ENCODE measurements around the gene ANXA11.
"Not testable (repeated sequence)": the region's sequence is repeated elsewhere in the genome, so short reads cannot be mapped to it uniquely, and the experiment has no call there.

The ANXA11 gene

GRCh38 chr10:80165173-80165572 lies 40.2 kb downstream of the ANXA11 start:
- DNase-seq: no peak

DNA sequence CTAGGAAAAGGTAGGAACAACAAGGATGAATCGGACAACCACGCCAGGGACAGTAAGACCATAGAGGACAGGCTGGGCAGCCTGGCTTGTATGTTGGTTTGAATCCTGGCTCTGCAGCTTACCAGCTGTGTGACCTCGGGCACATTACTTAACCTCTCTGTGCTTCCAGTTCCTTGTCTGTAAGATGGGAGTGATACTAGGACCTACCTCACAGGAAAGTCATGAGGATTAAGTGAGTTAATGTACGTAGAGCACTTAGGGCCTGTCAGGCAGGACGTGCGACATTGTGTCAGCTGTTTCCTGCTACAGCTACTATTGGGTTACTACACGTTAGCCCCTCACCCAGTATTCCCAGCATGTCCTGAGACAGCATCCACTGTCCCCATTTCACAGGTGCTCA lies 40.7 kb downstream of the ANXA11 start:
- DNase-seq: no peak

- DNase-seq: peak; percentile 57
Measured at GRCh38 chr10:80163741-80164341, 41.5 kb downstream of the ANXA11 start.

- DNase-seq: peak; percentile 65
Measured at GRCh38 chr10:80161321-80162083, 43.8 kb downstream of the ANXA11 start.

- DNase-seq: no peak
Measured at GRCh38 chr10:80160361-80161320, 44.7 kb downstream of the ANXA11 start.

- no peak for DNase-seq
Measured at GRCh38 chr10:80159166-80159873, 46.0 kb downstream of the ANXA11 start.

DNA sequence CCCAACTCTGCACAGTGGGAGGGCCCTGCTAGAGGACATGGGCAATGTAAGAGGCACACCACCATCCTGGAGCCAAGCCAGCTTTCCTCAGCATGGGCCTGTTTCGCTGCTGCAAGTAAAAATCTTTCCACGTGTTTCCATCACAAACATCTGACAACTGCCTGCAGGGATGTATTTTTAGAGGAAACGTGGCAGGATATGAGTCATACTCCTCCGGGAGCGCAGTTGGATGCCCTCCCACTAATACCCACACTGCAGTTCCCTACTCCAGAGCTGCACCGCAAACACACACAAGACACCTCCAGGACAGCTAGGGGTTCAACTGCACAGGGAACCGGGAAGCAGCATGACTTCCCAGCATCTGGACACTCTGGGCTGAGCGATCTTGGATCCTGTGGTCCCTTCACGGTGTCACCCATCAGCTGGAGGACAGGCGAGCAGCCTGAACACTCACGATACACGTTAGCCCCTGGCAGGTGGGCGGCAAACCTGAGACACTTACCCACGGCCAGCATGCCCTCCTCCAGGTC lies 46.7 kb downstream of the ANXA11 start:
- peak; percentile 89 for DNase-seq

DNA sequence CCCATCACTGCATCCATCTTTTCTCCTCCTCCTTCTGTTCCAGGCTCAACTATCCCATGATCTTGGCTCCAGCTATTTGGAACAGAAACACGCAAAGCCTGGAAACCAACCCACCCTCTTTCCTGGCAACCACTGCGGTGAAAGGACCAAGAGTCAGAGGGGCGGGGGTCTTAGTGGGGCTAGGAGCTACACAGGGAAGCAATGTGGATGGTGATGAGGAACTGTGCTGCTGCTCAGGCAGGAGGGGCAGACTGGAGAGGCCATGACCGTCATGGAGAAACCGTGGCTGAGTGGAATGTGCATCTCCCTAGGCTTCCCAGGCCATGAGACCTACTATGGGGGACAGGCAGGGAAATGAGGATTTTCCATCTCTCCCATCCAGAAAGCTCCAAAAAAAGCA lies 47.2 kb downstream of the ANXA11 start:
- DNase-seq: no peak

DNA sequence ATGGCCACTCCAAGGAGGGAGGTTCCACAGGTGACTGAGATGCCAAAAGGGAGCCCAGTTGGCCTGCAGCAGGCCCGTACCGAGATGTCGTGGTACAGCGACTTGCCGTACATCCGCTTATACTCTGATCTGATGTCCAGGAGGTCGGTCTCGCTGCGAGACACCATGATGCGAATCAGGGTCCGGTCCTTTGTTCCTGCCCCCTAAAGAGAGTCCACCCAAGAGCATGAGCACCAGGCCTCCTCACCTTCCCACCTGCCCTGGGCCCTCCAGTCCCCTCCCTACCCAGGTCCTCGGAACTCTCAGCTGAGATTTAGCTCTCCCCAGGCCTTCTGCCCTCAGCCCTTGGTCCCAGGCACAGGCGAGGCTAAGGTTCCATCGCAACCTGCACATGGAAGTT lies 47.8 kb downstream of the ANXA11 start:
- no peak for DNase-seq

GRCh38 chr10:80156216-80156615 lies 49.1 kb downstream of the ANXA11 start:
- no peak for DNase-seq

DNA sequence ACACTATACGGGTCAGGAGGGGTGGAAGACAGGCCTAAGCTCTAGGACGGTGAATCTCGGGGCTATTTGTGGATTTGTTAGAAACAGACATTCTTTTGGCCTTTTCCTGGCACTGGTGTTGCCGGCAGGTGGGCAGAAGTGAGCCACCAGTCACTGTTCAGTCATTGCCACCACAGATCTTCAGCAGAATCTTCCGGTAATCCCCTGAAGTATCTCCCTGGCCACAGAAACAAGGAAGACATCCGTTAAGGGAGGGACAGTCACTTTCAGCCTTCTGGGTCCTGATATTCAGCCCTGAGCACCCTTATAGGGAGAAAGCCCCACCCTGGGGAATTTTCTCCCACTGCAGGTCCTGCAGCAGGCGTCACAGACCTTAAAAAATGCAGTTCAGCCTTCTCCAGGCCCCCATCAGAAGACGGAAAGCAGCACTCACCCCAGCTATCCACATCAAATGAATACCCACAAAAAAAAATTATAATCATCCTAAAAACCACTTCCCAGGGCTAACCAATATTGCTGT lies 49.6 kb downstream of the ANXA11 start:
- DNase-seq: no peak

- no peak for DNase-seq
Measured at GRCh38 chr10:80154978-80155695, 50.2 kb downstream of the ANXA11 start.

DNA sequence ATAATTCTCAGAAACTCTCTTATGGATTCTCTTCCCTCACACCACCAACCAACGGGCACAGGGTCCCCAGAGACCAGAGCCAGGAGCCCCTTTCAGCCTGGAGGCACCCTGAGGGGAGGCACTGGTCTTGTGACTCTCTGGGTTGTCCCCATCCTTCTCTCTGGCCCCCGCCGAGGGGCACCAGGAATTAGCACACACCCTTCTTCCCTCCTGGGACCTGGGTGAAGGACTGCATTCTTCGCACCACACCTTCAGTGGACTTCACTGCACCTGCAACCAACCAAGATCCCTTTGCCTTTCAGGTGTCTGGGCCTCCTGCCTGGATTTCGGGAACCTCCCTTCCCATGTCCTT lies 50.7 kb downstream of the ANXA11 start:
- DNase-seq: no peak

GRCh38 chr10:80153460-80153859 lies 51.9 kb downstream of the ANXA11 start:
- DNase-seq: no peak

DNA sequence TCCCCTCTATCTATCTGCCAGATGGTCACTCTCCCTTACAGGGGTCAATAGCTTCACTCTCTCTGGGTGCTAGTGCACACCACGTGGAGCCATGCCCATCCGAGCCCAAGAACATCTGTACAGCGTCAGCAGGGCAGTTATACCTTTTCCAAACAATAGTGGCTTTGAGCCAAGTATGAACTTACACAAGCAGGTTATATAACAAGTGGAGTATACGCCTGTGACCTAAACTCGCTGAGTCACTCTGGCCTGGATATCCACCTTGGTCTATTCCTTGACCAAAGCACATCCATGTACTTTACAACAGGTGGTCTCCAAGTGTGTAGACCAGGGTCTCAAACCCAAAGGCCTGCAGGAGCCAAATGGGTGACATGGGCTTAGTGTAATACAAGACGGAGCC lies 52.5 kb downstream of the ANXA11 start:
- DNase-seq: peak; percentile 4

DNA sequence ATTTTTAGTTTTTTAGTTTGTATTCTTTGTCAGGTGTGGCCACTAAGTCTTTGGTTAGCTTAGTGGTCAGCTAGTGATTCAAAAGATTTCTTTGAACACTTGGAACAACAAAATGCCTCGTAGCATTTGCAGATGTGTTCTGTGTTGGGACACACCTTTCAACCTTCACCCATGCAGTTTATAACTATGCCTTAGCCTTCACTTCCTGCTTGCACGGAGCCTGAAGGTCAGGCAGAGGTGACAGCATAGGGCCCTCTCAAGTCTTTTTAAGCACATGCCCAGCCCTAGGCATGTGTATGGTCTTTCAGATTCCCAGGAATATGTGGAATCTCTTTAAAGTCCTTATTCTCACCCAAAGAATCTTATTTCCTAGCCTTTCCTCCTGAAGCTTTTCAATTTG lies 55.2 kb downstream of the ANXA11 start:
- DNase-seq: no peak

- DNase-seq: no peak
Measured at GRCh38 chr10:80149123-80149522, 56.2 kb downstream of the ANXA11 start.

- no peak for DNase-seq
Measured at GRCh38 chr10:80148166-80148805, 57.1 kb downstream of the ANXA11 start.

- DNase-seq: no peak
Measured at GRCh38 chr10:80146918-80147317, 58.4 kb downstream of the ANXA11 start.

DNA sequence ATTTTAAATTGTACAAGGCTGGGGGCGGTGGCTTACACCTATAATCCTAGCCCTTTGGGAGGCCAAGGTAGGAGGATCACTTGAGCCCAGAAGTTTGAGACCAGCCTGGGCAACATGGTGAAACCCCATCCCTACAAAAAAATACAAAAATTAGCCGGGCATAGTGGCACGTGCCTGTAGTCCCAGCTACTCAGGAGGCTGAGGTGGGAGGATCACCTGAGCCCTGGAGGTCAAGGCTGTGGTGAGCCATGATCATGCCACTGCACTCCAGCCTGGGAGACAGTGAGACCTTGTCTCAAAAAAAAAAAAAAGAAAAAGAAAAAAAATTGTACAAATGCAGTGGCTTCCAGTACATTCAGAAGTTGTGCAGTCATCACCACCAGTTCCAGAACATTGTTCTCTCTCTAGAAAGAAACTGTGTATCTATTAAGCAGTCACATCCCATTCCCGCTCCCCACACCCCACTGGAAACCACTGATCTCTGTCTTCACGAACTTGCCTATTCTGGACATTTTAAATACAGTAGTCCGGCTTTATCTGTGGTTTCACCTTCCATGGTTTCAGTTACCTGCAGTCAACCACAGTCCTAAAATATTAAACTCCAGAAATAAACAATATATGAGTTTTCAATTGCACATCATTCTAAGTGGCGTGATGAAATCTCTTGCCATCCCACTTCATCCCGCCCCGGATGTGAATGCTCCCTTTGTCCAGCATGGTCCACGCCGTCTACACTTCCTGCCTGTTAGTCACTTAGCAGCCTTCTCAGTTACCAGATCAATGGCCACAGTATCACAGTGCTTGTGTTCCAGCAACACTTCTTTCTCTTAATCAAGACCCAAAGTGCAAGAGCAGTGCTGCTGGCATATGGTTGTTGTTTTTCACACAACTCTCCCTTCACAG lies 59.7 kb downstream of the ANXA11 start:
- DNase-seq: not testable (repeated sequence)
